SK-N-SH treated with all-trans-retinoic acid at 6 μM for 48 hours (cell line): Measurements from ENCODE around the gene OLFM1.

Source experiments
- ESRRG ChIP-seq: fragments of 250-450 bp; sonication (Bioruptor Pico); IDR thresholded peaks from 2 replicates; pipeline ENCODE4 v1.6.1; 2021; ENCODE audit warnings: mild to moderate bottlenecking
- PPARA ChIP-seq: fragments of 250-450 bp; sonication (Bioruptor Pico); IDR thresholded peaks from 2 replicates; pipeline ENCODE4 v1.5.0; 2020; ENCODE audit warnings: mild to moderate bottlenecking, borderline replicate concordance
- RARB ChIP-seq: fragments of 250-450 bp; sonication (Bioruptor Pico); IDR thresholded peaks from 2 replicates; pipeline ENCODE4 v1.8.0; 2021; ENCODE audit warnings: mild to moderate bottlenecking, moderate library complexity
- ZFP3 ChIP-seq: fragments of 250-450 bp; sonication (Bioruptor Pico); IDR thresholded peaks from 2 replicates; pipeline ENCODE4 v1.5.0; 2020; ENCODE audit warnings: mild to moderate bottlenecking, moderate library complexity
- ZNF565 ChIP-seq: fragments of 450-650 bp; formaldehyde crosslinking; conservative IDR thresholded peaks from 2 replicates; pipeline ENCODE4 v1.5.0; 2020; ENCODE audit warnings: low read depth, mild to moderate bottlenecking, moderate library complexity
- ZNF8 ChIP-seq: fragments of 450-650 bp; formaldehyde crosslinking; IDR thresholded peaks from 2 replicates; pipeline ENCODE4 v1.5.0; 2020; ENCODE audit warnings: mild to moderate bottlenecking, moderate library complexity
- TF ChIP-seq, protein P1 (sequence below): fragments of 250-450 bp; sonication (Bioruptor Pico); IDR thresholded peaks from 2 replicates; pipeline ENCODE4 v1.8.0; 2020; ENCODE audit warnings: mild to moderate bottlenecking, moderate library complexity, borderline replicate concordance
- TF ChIP-seq, protein P2 (sequence below): fragments of 250-450 bp; sonication (Bioruptor Pico); IDR thresholded peaks from 2 replicates; pipeline ENCODE4 v1.5.0; 2020; ENCODE audit warnings: mild to moderate bottlenecking, moderate library complexity

DNA sequence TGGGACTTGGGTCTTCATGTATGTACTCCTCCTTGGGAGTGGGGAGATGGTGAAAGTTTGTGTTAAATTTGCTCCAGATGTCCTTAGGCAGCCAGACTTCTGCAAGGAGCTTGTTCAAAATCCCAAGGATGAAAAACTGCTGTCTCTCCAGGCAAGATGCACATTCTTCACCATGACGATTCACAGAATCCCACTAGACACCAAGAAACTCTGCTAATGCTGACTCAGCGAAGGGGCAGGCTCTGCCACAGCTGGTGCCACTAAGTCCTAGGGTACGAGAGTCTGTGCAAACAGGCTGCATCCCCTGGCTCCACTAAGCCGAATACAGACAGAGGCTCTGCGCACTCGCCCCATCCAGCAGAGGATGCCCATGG, 71.1 kb downstream of the OLFM1 start:
- TF ChIP-seq ZNF565 (CRISPR knock-in tag): no peak
- no peak for TF ChIP-seq PPARA
- TF ChIP-seq ESRRG (CRISPR knock-in tag): no peak
- TF ChIP-seq, protein P1, sequence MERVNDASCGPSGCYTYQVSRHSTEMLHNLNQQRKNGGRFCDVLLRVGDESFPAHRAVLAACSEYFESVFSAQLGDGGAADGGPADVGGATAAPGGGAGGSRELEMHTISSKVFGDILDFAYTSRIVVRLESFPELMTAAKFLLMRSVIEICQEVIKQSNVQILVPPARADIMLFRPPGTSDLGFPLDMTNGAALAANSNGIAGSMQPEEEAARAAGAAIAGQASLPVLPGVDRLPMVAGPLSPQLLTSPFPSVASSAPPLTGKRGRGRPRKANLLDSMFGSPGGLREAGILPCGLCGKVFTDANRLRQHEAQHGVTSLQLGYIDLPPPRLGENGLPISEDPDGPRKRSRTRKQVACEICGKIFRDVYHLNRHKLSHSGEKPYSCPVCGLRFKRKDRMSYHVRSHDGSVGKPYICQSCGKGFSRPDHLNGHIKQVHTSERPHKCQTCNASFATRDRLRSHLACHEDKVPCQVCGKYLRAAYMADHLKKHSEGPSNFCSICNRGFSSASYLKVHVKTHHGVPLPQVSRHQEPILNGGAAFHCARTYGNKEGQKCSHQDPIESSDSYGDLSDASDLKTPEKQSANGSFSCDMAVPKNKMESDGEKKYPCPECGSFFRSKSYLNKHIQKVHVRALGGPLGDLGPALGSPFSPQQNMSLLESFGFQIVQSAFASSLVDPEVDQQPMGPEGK (CRISPR knock-in tag): no peak
- no peak for TF ChIP-seq ZNF8 (CRISPR knock-in tag)
- TF ChIP-seq RARB (CRISPR knock-in tag): no peak
- TF ChIP-seq, protein P2, sequence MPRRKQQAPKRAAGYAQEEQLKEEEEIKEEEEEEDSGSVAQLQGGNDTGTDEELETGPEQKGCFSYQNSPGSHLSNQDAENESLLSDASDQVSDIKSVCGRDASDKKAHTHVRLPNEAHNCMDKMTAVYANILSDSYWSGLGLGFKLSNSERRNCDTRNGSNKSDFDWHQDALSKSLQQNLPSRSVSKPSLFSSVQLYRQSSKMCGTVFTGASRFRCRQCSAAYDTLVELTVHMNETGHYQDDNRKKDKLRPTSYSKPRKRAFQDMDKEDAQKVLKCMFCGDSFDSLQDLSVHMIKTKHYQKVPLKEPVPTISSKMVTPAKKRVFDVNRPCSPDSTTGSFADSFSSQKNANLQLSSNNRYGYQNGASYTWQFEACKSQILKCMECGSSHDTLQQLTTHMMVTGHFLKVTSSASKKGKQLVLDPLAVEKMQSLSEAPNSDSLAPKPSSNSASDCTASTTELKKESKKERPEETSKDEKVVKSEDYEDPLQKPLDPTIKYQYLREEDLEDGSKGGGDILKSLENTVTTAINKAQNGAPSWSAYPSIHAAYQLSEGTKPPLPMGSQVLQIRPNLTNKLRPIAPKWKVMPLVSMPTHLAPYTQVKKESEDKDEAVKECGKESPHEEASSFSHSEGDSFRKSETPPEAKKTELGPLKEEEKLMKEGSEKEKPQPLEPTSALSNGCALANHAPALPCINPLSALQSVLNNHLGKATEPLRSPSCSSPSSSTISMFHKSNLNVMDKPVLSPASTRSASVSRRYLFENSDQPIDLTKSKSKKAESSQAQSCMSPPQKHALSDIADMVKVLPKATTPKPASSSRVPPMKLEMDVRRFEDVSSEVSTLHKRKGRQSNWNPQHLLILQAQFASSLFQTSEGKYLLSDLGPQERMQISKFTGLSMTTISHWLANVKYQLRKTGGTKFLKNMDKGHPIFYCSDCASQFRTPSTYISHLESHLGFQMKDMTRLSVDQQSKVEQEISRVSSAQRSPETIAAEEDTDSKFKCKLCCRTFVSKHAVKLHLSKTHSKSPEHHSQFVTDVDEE: no peak
- TF ChIP-seq ZFP3 (CRISPR knock-in tag): no peak
